ENCODE results near the gene BRIP1.
"Not testable (repeated sequence)": the region's sequence is repeated elsewhere in the genome, so short reads cannot be mapped to it uniquely, and the experiment has no call there.

BRIP1 gene

DNA sequence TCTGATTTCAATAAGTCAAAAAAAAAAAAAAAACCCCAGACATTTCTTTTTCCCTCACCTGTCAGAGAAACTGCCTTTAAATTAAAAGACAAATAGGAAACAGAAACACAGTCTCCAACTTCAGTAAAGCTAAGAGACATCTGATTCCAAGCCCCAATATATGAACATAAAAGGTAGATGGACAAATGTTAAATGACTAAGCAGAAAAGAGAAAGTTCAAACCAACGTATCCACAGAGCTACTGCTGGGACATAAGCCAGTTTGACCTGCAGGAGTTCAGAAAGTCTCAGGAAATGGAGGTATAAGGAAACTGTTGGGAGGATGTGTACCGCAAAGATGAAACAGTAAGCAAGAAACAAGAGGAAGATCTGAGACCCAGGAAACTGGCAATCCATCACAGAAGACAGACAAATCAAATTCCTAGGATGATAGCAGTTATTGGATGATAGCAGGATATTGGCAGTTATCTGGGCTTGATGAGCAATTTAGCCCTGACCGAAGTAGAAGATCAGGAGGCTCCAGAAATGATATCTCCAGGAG, 135.0 kb downstream of the BRIP1 start:
- TF ChIP-seq CTCF (IDR thresholded peaks at IDR 0.05; ENCODE audit: low read depth, low read length) (no peak), POLR2A (IDR thresholded peaks at IDR 0.05; ENCODE audit: extremely low read depth, insufficient read length) (no peak), MYC (IDR thresholded peaks at IDR 0.05; ENCODE audit: low read depth, low read length) (no peak)
- TF ChIP-seq, protein P1, sequence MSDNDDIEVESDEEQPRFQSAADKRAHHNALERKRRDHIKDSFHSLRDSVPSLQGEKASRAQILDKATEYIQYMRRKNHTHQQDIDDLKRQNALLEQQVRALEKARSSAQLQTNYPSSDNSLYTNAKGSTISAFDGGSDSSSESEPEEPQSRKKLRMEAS (IDR thresholded peaks at IDR 0.05; ENCODE audit: low read depth, low read length) = no peak
- no peak overlapping the region for H3K4me3 ChIP-seq (ENCODE audit: low read depth, low read length)
- DNase-seq (ENCODE audit: low read depth) = no peak

DNA sequence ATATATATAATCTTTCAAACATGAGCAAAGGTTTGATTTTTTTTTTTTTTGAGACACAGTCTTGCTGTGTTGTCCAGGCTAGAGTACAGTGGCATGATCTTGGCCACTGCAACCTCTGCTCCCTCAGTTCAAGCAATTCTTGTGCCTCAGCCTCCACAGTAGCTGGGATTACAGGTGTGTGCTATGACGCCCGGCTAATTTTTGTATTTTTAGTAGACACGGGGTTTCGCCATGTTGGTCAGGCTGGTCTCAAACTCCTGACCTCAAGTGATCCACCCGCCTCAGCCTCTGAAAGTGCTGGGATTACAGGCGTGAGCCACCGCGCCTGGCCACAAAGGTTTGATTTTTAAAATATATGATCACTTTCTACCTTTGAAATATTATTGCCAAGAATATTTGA, 135.5 kb downstream of the BRIP1 start:
- not testable (repeated sequence) for DNase-seq (ENCODE audit: low read depth); H3K4me3 ChIP-seq (ENCODE audit: low read depth, low read length)

- no peak overlapping the region for H3K4me3 ChIP-seq (ENCODE audit: low read depth, low read length)
- DNase-seq (ENCODE audit: low read depth) = no peak
- TF ChIP-seq, protein P1 (IDR thresholded peaks at IDR 0.05; ENCODE audit: low read depth, low read length) = no peak
- no peak for TF ChIP-seq MYC (IDR thresholded peaks at IDR 0.05; ENCODE audit: low read depth, low read length)
Observed at GRCh38 chr17:61726977-61727376, 136.4 kb downstream of the BRIP1 start.

GRCh38 chr17:61724777-61725176, 138.6 kb downstream of the BRIP1 start:
- DNase-seq (ENCODE audit: low read depth) = no peak
- H3K4me3 ChIP-seq (ENCODE audit: low read depth, low read length) = no peak overlapping the region
- TF ChIP-seq POLR2A (IDR thresholded peaks at IDR 0.05; ENCODE audit: extremely low read depth, insufficient read length) (no peak), CTCF (IDR thresholded peaks at IDR 0.05; ENCODE audit: low read depth, low read length) (no peak), MYC (IDR thresholded peaks at IDR 0.05; ENCODE audit: low read depth, low read length) (no peak)
- TF ChIP-seq, protein P1 (IDR thresholded peaks at IDR 0.05; ENCODE audit: low read depth, low read length) = no peak

DNA sequence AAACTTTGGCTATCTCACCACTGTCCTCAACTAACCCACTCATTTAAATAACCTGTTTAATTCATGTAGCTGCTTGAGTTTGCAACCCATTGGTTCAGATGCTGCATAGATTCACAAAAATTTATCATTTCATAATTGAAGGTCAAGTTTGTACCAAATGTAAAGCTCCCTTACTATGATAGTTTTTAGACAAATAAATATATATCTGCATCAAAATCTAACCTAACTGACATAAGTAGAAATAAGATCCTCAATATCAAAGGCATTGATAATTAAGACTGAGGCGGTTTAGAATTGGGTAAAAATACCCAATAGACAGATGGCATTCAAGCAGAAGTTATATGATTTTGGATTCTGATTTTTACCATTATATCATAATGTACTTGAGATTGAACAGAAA, 139.4 kb downstream of the BRIP1 start:
- H3K4me3 ChIP-seq (ENCODE audit: low read depth, low read length) = no peak overlapping the region
- DNase-seq (ENCODE audit: low read depth) = no peak
- no peak for TF ChIP-seq POLR2A (IDR thresholded peaks at IDR 0.05; ENCODE audit: extremely low read depth, insufficient read length)
- TF ChIP-seq, protein P1 (IDR thresholded peaks at IDR 0.05; ENCODE audit: low read depth, low read length) = no peak
- no peak for TF ChIP-seq CTCF (IDR thresholded peaks at IDR 0.05; ENCODE audit: low read depth, low read length)
- no peak for TF ChIP-seq MYC (IDR thresholded peaks at IDR 0.05; ENCODE audit: low read depth, low read length)

DNA sequence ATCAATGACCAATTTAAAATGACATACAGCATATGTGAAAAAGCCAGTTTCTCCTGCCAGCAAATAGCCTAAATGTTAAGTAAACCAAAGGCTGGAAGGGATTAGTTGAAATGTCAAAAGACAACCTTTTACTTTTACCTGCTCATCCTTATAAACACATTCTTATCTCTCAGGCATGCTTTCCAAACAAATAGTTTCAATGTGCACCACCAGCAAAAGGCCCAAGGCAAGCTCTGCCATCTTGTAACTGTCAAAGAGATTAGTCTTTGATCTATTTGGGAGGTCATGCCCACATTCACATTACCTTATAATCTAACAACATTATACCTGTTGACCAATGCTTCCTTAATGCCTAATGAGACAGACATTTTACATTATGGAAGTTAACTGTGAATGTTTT, 140.1 kb downstream of the BRIP1 start:
- H3K4me3 ChIP-seq (ENCODE audit: low read depth, low read length) = no peak overlapping the region
- DNase-seq (ENCODE audit: low read depth) = no peak
- TF ChIP-seq, protein P1 (IDR thresholded peaks at IDR 0.05; ENCODE audit: low read depth, low read length) = no peak
- TF ChIP-seq POLR2A (IDR thresholded peaks at IDR 0.05; ENCODE audit: extremely low read depth, insufficient read length) (no peak), CTCF (IDR thresholded peaks at IDR 0.05; ENCODE audit: low read depth, low read length) (no peak), MYC (IDR thresholded peaks at IDR 0.05; ENCODE audit: low read depth, low read length) (no peak)

DNA sequence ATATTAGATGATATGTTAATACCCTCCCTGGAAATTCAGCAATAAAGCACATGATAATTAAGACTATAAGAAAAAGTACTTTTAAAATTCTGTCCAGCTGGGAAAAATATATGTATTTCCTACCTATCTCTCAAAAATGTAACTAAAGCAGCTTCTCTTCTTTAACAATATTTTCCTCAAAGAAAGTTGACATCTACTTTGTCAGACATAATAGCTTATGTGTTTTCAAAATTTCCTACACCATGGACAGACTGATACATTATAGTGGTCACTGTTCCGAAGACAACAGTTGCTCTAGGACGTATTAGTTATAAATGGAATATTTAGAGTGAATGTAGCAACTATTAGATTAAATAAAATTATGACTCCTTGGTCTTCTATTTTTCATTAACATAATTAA, 140.9 kb downstream of the BRIP1 start:
- no peak for DNase-seq (ENCODE audit: low read depth)
- TF ChIP-seq POLR2A (IDR thresholded peaks at IDR 0.05; ENCODE audit: extremely low read depth, insufficient read length) (no peak), MYC (IDR thresholded peaks at IDR 0.05; ENCODE audit: low read depth, low read length) (no peak), CTCF (IDR thresholded peaks at IDR 0.05; ENCODE audit: low read depth, low read length) (no peak)
- TF ChIP-seq, protein P1 (IDR thresholded peaks at IDR 0.05; ENCODE audit: low read depth, low read length) = no peak
- no peak overlapping the region for H3K4me3 ChIP-seq (ENCODE audit: low read depth, low read length)

All from NB4 (cell line).